Medulla oblongata (tissue), 1 donor: ENCODE results near the gene TBXAS1.

Experiments used
- DNase-seq: peaks from one replicate; pipeline ENCODE4 v3.0.0-alpha.2; 2015; ENCODE audit errors: extremely low spot score

TBXAS1 gene

DNA sequence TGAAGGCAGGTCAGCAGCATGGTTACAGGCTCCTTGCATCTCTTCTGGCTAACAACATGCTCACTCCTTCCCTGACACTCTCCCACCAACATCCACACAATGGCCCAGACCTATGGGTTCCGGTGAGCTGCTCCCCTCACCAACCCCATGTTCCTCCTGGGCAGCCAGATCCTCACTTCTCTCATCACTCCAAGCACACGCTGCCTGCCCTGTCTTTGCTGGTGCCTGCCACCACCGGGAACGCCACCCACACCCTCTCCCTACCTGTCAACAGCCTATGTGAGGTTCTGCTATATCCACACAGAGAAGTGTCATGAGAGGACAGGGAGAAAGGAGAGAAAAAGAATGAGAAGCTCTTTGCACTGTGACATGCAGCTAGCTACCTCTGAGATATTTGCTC lies 219.1 kb downstream of the TBXAS1 start:
- no peak for DNase-seq

DNA sequence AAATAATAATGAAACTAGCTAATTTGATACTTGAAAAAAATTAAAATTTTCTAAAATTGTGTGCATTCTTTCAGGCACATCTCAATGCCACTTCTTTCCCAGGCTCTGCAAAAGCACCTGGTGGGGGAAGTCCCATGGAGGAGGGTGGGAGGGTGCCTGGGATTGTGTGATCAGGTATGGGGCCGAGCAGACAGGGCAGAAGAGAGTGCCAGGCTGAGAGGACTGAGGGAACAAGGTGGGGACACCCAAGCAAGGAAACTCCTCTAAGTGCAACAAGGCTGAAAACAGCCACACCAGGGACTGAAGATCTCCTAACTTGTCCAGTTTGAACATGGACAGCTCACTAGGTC lies 219.9 kb downstream of the TBXAS1 start:
- DNase-seq = no peak

DNA sequence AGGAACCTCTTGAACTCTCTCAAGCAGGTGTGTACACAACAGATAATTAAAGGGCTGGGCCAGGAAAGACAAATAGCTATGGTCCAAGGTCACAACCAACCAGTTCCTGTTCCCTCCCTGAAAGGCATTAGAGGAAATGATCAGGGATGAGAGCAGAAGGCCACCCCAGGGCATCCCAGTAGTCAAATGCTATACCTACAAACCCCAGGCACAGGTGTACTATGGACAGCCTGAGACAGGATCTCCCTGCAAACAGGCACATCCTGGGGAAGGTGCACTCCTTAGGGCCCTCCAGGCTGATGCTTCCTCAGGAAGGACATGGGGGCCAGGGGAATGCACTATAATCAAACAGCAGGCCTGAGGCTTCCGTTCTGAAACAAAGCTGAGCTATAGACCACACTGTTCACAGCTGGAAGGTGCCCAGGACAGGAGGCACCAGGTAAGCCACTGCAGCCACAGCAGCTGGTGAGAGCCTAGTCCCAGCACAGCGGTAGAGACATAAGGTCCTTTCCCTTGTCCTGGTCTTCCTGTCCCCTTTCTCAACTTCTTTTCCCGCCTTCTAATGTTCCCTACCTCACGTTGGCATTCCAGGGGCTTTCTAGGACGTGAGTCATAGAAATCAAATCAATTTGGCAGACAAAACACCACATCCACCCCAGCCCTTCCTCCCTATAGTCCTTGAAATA lies 220.4 kb downstream of the TBXAS1 start:
- no peak for DNase-seq

DNA sequence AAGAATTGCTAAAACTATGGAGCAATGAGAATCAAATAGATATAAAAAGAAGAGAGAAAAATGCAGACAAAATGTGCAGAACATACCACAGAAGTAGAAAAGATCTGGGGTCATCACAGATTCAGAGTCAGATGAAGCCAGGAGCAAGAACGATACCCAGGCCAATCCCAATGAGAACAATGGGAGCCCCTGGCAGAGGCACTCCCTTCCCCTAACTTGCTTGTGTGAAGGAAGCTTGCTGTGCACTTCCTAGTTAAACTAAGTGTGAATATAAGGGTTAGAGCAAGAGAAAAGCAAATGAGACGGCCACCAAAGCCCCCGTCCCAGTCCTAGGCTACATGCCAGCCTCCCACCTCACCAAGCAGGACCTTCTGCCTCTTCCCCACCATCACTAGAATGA lies 221.0 kb downstream of the TBXAS1 start:
- DNase-seq = no peak

DNA sequence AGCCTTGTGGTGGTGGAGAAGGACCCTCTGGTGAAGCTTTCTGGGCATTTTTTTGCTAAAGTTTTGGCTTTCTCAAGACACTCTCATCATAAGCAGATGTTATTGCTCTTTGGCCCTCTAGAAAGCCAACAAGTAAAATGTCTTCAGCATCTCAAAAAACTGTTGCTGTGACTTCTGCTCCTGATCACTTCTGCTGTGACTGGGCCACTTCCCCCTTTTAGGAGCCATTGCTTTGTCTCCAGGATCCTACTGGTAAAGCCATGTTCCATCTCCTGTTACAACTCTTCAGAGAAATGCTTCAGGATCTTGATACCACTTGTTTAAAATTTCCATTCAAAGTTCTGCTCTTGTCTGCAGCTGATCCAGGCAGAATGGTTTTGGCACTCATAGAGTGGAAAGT lies 222.8 kb downstream of the TBXAS1 start:
- DNase-seq = peak; percentile 16

DNA sequence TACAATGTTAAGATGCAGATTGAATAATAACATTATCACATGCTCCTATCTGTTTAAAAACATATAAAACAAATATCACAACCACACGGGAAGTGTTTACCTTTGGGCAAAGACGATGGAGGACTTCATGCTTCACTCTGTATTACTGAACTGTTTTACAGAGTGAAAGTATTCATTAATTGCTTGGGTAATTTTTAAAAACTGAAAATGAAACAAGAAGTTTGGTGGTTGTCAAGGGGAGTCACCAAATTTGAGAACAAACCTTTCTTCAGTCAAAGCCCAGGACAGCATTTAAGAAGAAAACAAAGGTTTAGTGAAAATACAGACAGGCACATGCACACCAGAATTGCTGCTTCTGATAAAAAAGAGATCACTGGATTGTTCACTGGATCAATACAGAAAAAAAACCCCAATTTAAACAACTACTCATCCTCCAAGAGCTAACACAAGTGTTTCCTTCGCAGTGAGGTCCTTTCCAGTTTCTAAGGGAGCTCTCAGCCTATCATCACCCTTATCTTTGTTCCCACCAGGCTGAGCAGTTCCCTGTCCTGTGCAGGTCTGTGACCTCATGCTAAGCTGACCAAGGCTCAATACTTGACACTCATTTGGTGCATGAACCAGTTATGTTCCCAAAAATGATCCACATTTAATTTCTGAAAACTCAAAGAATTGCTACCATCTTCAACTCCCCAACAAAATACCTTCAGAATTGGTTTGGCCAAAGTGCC lies 224.9 kb downstream of the TBXAS1 start:
- no peak for DNase-seq

DNA sequence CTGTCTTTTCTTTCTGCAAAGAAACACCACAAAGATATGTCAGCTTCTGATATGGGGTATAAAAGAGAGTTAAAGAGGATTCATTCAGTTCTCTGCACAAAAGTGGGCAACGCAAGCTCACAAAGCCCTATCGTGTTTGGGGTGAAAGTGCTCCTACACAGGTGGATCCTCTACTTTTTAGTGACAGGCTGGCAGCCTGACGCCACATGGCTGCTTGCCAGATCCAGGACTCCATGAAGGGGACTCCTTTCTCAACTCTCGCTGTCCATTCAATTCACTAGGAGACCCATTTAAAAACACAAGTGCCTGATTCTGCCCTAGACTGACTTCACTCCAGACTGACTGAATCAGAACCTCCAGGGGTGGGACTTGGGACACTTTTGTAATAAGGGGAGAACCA lies 225.7 kb downstream of the TBXAS1 start:
- DNase-seq = no peak

DNA sequence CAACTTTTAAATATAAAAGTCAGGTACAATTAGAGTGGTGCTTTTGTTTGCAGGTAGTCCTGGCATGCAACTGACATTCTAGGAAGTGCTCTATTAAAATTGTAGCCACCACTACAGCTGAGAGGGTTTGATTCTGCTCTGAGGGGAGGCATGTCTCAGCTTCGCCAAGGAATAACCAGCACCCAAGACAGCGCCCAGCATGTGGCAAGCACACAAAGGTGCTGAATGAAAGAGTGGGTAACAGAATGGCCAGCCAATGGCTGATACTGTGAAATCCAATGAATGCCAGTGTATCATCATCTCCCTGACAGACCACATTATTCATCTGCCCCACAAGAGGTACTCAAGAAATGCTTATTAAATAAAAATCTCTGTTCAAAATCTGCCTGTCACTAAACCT lies 226.8 kb downstream of the TBXAS1 start:
- DNase-seq = no peak

DNA sequence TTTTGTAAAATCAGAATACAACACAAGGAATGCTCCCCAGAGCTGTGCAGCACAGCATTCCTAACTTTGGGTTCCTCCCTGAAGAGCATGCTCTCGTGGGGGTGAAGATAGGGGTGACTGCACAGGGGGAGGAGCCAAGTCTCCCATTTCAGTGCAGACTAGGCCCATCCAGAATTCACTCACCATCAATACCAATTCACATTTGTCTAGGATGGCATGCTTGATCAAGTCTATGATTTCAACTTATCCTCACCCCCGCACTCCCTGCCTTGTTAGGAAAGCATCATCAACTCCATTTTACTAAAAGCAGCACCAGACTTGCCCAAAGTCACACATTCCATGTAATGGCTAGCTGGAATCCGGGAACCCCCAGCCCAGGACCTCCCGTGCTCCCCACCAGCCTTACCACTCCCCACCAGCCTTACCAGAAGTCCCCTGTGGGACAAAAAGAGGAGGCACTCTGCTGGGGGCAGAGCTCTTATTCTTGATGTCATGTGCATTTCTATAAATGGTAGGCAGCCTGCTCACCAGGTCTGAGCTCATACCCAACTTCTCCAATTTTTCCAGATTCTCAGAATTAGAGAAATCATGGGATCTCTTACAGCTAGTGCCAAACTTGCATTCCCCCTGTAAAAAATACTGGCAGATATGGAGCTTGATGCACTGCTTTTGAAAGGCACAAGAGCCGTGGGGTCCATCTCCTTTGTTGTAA lies 227.5 kb downstream of the TBXAS1 start:
- no peak for DNase-seq

DNA sequence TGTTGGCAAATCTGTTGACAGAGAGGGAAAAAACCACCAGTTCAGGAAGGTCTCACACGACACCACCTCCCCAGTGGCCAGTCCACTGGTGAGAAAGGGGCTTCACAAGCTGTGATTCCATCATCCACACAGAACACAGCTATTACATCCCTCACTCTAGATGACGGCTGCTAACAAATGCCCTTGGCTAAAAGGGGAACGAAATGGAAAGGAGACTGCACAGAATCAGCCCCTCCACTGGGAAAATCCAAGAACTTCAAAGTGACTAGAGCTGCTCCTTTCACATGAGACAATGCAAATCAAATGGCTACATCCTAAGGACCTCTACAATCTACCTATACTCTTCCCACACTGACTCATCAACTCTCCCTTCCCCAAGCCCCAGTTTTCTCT lies 228.1 kb downstream of the TBXAS1 start:
- DNase-seq = no peak

DNA sequence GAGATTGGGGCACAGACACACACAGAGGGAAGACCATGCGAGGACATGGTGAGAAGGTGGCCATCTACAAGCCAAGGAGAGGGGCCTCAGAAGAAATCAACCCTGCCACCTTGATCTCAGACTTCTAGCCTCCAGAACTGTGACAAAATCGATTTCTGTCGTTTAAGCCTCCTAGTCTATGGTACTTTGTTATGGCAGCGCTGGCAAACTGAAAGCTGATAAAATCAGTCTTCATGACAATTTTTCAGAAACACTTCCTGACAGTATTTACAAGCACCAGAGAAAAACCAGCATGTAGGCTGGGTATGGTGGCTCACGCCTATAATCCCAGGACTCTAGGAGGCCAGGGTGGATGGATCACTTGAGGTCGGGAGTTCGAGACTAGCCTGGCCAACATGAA lies 229.5 kb downstream of the TBXAS1 start:
- no peak for DNase-seq

DNA sequence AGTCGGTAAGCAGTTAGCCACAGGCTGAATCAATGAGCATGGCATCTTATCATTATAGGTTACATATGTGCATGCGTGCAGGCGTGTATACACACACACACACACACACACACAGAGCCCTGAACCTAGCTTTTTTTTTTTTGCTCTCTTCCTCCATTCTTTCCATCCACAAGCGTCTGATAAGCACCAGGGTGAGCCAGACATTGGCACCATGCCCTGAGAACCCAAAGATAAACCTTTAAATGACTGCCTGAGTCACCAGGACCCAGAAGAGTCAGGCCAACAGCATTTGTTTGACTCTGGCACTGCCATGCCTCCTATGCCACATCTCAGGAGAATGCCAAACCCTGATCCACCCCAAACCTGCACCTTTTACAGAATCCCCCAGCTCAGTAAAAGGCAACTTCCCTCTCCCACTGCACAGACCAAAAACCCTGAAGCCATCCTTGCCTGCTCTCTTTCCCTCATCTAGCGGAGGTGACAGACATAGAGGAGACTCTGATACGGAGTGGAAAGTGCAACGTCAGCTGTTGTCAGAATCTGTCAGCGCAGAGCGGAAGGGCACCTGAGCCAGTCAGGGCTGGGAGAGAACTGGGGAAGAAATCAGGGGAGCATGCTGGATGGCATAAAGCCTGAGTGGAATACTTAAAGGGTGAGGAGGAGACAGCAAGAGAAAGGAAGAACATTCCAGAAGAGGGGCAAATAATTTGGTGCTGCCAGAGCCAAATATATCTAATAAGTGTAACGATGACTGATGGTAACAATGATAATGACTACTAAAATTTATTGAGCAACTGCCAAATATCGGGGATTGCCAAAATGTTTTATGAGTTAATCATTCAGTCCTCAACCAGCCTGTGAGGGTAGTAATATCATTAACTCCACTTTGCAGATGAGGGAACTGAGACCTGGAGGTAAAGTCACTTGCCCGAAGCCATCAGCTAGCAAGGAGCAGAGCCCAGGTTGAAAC lies 230.5 kb downstream of the TBXAS1 start:
- no peak for DNase-seq

DNA sequence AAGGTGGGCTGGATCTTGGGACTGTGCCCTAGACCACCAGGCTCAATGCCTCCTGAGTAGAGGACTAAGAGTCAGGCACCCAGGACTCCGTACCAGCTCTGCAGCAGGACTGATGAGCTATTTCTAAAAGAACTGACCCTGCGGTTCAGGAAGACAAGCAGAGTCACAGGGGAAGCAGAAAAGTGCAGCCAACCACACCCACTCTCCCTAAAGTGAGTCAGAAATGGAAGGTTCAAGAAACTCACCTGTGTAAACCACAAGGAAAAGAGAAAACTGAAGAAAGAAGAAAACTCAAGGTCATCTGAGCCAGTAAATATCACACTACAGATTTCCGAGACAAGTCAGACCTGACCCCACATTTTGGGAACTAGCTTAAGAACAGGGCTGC lies 231.2 kb downstream of the TBXAS1 start:
- DNase-seq = no peak

DNA sequence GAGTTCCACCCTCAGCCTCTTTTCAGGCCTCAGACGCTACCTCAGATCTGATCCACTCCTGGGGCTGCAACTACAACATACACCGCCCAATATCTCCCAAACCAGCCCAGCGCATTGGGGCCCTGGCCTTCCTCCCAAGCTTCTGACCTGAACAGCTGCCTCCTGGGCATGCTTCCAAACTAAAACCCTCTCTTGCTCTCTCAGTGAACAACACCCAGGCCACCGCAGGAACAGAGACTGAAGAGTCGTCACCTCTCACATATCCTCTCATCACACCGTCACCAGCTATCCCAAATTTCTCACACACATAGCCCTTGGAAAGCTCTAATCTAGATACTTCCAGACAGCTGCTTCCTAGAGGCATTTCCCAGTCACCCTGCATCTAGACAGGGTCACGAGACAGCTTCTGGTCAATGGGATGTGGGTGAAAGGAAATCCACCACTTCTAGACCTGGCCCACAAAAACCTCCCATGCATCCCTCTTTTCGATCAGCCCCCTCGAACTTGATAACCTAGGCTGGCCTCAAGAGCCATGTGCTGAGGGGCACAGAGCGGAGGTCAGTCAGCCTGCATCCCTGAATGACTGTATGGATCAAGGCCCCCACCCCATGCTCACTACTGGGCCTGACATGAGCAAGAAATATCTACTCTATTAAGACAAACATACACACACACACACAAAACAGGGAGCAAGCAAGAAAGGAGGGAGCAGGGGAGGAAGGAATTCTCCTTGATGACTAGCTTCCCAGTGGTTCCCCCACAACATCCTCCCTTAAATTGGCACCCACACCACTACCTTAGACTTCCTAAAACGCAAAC lies 231.9 kb downstream of the TBXAS1 start:
- DNase-seq = peak; percentile 22

DNA sequence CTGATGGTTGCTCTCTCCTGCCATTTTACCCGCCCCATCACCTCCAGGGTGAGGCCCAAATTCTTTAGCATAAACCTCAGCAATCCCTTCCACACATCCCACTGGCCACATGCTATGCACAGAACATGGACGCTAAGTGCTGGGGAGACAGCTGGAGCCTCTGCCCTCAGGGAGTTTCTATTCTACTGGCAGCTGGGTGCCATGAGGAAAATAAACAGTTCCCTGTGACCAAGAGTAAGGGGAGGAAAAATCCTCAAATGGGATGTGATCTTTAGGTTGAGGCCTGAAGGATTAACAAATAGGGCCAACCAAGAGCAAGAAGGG lies 232.5 kb downstream of the TBXAS1 start:
- no peak for DNase-seq

DNA sequence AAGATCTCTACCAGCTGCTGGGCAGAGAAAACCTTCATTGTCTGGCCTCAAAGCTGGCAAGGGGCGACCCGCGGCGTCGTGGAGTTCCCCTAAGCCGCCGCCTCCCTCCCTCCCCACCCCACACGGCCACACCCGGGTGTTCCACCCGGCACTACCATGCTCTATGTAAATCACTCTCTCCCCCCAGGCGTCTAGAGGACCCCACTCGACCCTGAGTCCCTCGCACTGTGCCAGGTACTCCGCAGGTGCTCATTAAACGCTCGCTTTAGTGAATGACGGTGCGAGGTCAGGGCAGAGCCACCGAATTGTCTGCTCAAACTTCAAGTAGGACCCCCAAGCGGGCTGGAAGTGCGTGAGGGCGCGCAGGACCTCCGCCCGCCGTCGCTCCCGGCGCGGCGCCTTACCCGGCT lies 233.1 kb downstream of the TBXAS1 start:
- no peak for DNase-seq

DNA sequence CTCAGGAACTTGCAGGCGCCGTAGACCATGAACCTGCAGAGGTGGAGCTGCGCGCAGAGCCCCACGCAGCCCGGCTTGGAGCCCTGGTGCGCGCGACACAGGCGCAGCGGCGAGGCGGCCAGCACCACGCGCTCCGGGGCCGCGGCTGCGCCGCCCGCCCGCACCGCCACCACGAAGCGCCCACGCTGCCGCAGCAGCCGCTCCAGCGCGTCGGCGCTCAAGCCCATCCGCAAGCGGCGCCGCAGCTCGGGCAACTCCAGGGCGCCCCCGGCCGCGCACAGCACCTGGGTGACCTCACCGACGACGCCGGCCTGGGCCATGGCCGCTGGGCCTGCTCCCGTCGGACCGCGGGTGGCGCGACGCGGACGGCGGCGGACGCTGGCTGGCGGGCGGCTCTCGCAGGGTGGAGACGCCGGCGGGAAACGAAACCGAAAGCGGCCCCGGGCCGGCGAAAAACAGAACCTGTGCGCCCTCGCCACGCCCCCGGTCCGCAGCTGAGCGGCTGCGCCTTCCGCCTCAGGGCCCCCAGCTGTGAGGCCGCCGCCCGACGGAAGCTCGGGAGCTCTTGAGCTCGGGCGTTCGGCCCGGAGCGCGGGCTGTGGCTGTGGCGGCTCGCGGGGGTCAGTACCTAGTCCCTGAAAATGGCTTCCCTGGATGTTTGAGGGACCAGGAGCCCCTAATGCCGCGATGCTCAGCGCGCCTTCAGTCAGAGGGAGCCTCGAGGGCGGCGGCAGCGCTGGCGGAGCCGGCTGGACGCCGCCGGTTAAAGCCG lies 233.7 kb downstream of the TBXAS1 start, which contains the start of gene PARP12:
Gene PARP12 (minus strand): TSS at position 424 of the 772 bp plus-strand sequence. CDS start 104 bp downstream, at position 320.
- peak; percentile 66 for DNase-seq

DNA sequence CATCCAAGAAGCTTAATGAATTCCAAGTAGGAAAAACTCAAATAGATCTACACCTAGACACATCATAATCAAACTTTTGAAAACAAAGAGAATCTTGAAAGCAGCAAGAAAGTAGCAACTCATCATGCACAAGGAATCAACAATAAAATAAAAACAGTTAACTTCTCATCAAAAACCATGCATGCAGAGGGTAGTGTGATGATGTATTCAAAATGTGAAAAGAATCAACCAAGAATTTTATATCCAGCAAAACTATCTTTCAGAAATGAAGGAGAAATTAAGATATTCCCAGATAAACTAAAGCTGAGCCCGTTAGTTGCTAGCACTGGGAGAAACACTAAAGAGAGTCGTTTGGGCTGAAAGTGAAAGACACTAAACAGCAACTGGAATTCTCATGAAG lies 238.0 kb downstream of the TBXAS1 start:
- no peak for DNase-seq

DNA sequence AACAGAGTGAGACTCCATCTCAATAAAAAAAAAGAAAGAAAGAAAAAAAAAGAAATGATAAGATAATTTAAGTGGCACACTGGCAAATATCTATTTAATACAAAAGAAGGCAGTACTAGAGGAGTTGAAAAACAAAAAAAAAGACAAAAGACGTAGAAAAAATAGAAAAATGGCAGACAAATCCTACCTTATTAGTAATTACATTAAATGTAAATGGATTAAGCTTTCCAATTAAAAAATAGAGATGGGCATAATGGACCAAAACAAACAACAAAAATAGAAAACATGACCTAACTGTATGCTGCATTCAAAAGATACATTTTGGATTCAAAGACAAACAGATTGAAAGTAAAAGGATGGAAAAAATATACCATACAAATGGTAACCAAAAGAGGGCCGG lies 239.0 kb downstream of the TBXAS1 start:
- no peak for DNase-seq

DNA sequence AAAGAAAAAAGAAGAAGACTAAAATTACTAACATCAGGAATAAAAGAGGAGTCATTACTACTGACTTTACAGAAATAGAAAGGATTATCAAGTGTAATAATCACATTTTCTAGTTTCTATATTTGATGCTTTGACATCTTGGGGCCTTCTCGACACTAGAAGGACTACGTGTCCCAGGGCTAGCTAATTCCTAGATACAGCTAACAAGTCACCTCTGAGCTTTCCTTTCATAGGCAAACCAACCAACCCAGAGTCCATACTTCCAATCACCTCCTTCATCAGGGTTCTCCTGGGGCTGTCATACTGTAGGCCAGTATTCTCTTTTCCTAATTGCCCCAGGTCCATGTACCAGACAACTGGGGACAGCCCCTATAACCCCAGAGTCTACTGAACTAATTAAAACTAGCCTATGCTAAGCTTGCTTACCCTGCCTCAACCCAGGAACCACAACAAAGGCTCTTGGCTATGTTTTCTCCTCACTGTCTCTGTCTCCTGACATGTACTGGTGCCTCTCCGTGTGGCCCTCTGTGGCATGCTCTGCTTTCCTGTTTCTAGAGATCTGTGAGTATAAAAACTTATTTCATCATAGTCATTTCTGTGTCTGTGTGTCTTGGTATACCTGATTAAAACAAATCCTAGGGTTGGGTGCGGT lies 240.4 kb downstream of the TBXAS1 start:
- DNase-seq = no peak
